ENCODE results near the gene TMPRSS4. TPM values are rescaled to one million over a fixed set of nuclear protein-coding genes. Genes with fewer than 3 reads are reported as not detected.

The TMPRSS4 gene
- total RNA-seq, 6 experiments from 2014 or later: 0.35 to 0.51 TPM; not detected in 4

- Histone ChIP-seq H3K27ac (no peak overlapping the region), H3K4me1 (peaks cover 0 to 11% (median 2%) of the 10 kb centered on the region in 4 donors), H3K9me3 (no peaks in the 10 kb centered on the region), H3K4me3 (no peak overlapping the region), H3K36me3 (no peaks in the 10 kb centered on the region), H3K27me3 (no peaks in the 10 kb centered on the region)
- no peak for ATAC-seq
- intact Hi-C loops (cut with DNase I): no loop called here
- no peak for TF ChIP-seq POLR2A (IDR thresholded peaks at IDR 0.05)
- no peak for TF ChIP-seq CTCF (IDR thresholded peaks at IDR 0.05)
- WGBS (ENCODE audit: insufficient coverage, low coverage, low lambda C conversion rate, missing lambda C conversion rate): 75% methylated on average over 1 of the region's 1 CpG
- no peak for DNase-seq
Observed at GRCh38 chr11:118042141-118042540, 34.7 kb upstream of the TMPRSS4 start.

GRCh38 chr11:118042796-118043195 lies 34.1 kb upstream of the TMPRSS4 start:
- no peak for TF ChIP-seq CTCF (IDR thresholded peaks at IDR 0.05)
- H3K27me3 ChIP-seq: no peaks in the 10 kb centered on the region
- ATAC-seq (no peak), DNase-seq (no peak)
- no peak overlapping the region for H3K4me3 ChIP-seq
- no peak overlapping the region for H3K27ac ChIP-seq
- WGBS (ENCODE audit: insufficient coverage, low coverage, low lambda C conversion rate, missing lambda C conversion rate): 64% methylated on average over 4 of the region's 4 CpGs
- no peaks in the 10 kb centered on the region for H3K36me3 ChIP-seq
- H3K9me3 ChIP-seq: no peaks in the 10 kb centered on the region
- intact Hi-C loops (cut with DNase I): no loop called here
- peaks cover 0 to 11% (median 2%) of the 10 kb centered on the region in 4 donors for H3K4me1 ChIP-seq

GRCh38 chr11:118045191-118045590 lies 31.7 kb upstream of the TMPRSS4 start:
- ATAC-seq: no peak
- intact Hi-C loops (cut with DNase I): no loop called here
- no peak overlapping the region for H3K27ac ChIP-seq
- DNase-seq: no peak
- no peaks in the 10 kb centered on the region for H3K27me3 ChIP-seq
- WGBS (ENCODE audit: insufficient coverage, low coverage, low lambda C conversion rate, missing lambda C conversion rate): 75% methylated on average over 2 of the region's 2 CpGs
- no peaks in the 10 kb centered on the region for H3K36me3 ChIP-seq
- H3K9me3 ChIP-seq: no peaks in the 10 kb centered on the region
- peaks cover 0 to 11% (median 2%) of the 10 kb centered on the region in 4 donors for H3K4me1 ChIP-seq
- H3K4me3 ChIP-seq: no peak overlapping the region
- no peak for TF ChIP-seq POLR2A (IDR thresholded peaks at IDR 0.05)

- Histone ChIP-seq H3K36me3 (no peaks in the 10 kb centered on the region), H3K4me3 (no peak overlapping the region), H3K9me3 (no peaks in the 10 kb centered on the region), H3K27me3 (no peaks in the 10 kb centered on the region), H3K4me1 (peaks cover 0 to 11% (median 2%) of the 10 kb centered on the region in 4 donors), H3K27ac (peak overlapping the region in 1 of 3 donors; percentile 11)
- DNase-seq (no peak), ATAC-seq (peak; percentile 64 to 88 (median 82))
- intact Hi-C loops (cut with DNase I): no loop called here
- WGBS (ENCODE audit: insufficient coverage, low coverage, low lambda C conversion rate, missing lambda C conversion rate): 58% methylated on average over 4 of the region's 5 CpGs
- TF ChIP-seq POLR2A (IDR thresholded peaks at IDR 0.05): no peak
- TF ChIP-seq CTCF (IDR thresholded peaks at IDR 0.05): no peak
Observed at GRCh38 chr11:118046051-118046963, 30.6 kb upstream of the TMPRSS4 start.

- Histone ChIP-seq H3K27ac (no peak overlapping the region), H3K4me3 (no peak overlapping the region), H3K36me3 (no peaks in the 10 kb centered on the region), H3K4me1 (peaks cover 0 to 11% (median 2%) of the 10 kb centered on the region in 4 donors), H3K9me3 (no peaks in the 10 kb centered on the region), H3K27me3 (no peaks in the 10 kb centered on the region)
- ATAC-seq: no peak
- intact Hi-C loops (cut with DNase I): no loop called here
- WGBS (ENCODE audit: insufficient coverage, low coverage, low lambda C conversion rate, missing lambda C conversion rate): 82% methylated on average over 7 of the region's 8 CpGs
- no peak for DNase-seq
- TF ChIP-seq CTCF (IDR thresholded peaks at IDR 0.05): no peak
- no peak for TF ChIP-seq POLR2A (IDR thresholded peaks at IDR 0.05)
Observed at GRCh38 chr11:118046964-118047700, 29.7 kb upstream of the TMPRSS4 start.

Data from right lobe of liver (tissue), 6 donors.